Esophagus muscularis mucosa (tissue), 4 donors: ENCODE data around the gene NDUFAF5. TPM values are rescaled to one million over a fixed set of nuclear protein-coding genes. Genes with fewer than 3 reads are reported as not detected.
A peak's percentile ranks its signal among the peaks of the same experiment; 100 is the strongest.

Experiments used
- DNase-seq: peaks from one replicate; pipeline ENCODE4 v3.0.0-alpha.2; 2017; ENCODE audit errors: extremely low spot score
- H3K27ac ChIP-seq, 4 donors: fragments of 200-600 bp; sonication (generic); replicated peaks in 1 of 4; 1 replicate in 3 of 4; 2 replicates in 1 of 4; pipeline ENCODE4 v1.5.1; 2016 to 2019; ENCODE audit warnings: mild to moderate bottlenecking in 1 of 4
- H3K27me3 ChIP-seq, 4 donors: fragments of 200-600 bp; sonication (generic); one replicate each; pipeline versions ENCODE4 v1.5.1 to v1.6.0; 2016 to 2019
- H3K36me3 ChIP-seq, 4 donors: fragments of 200-600 bp; sonication (generic); one replicate each; pipeline ENCODE4 v1.5.1; 2016 to 2019
- H3K4me1 ChIP-seq, 4 donors: fragments of 200-600 bp; sonication (generic); one replicate each; pipeline ENCODE4 v1.5.1; 2016 to 2019
- H3K4me3 ChIP-seq, 4 donors: fragments of 200-600 bp; sonication (generic); 1 replicate in 2 of 4; 2 replicates in 2 of 4; pipeline ENCODE4 v1.5.1; 2016 to 2019; ENCODE audit warnings: mild to moderate bottlenecking in 4 of 4, moderate library complexity in 1 of 4
- H3K9me3 ChIP-seq, 4 donors: fragments of 200-600 bp; sonication (generic); 1 replicate in 3 of 4; 2 replicates in 1 of 4; pipeline ENCODE4 v1.5.1; 2016 to 2019
- CTCF ChIP-seq, 3 experiments: fragments of 200-600 bp in 2 of 3; fragments of 450-650 bp in 1 of 3; sonication (generic) in 2 of 3; IDR thresholded peaks; one replicate each; pipeline ENCODE4 v1.5.1; 2017 to 2019; ENCODE audit warnings: antibody characterized with exemption in 3 of 3, mild to moderate bottlenecking in 2 of 3, moderate library complexity in 1 of 3
- EP300 ChIP-seq: sonication (generic); formaldehyde crosslinking; IDR thresholded peaks from one replicate; pipeline ENCODE4 v1.6.1; 2017; ENCODE audit warnings: antibody characterized with exemption
- POLR2A ChIP-seq: fragments of 450-650 bp; IDR thresholded peaks from one replicate; pipeline ENCODE4 v1.6.1; 2017; ENCODE audit warnings: antibody characterized with exemption, moderate library complexity, mild to moderate bottlenecking, low read depth
- POLR2AphosphoS5 ChIP-seq, 2 donors: sonication (generic); formaldehyde crosslinking; IDR thresholded peaks; one replicate each; pipeline ENCODE4 v1.6.1; 2017; ENCODE audit warnings: antibody characterized with exemption in 2 of 2
- WGBS: methylation state at CpG from one replicate; pipeline ENCODE4 v1.1.5; 2018; 5-methylcytosine and 5-hydroxymethylcytosine counted together
- intact Hi-C: fragments of 100-400 bp; cut with DNase I; formaldehyde crosslinking; loops from one replicate; pipeline ENCODE4 v1.15.1; 2023
- total RNA-seq, 4 donors: library from RNA; depleted of rRNA; stranded (reverse); fragments of >200 nt; gene quantifications; one replicate each; pipeline versions ENCODE4 v1.1.0 to v1.2.1, GENCODE V29; 2016

Gene NDUFAF5
- total RNA-seq, 4 donors from 2014 or later, result 11.9 to 23.3 (median 19.1) TPM

- no peak overlapping the region for H3K4me3 ChIP-seq
These were observed 77.4 kb downstream of the NDUFAF5 start for GRCh38 chr20:13862245-13862644.

GRCh38 chr20:13863244-13863643 is 78.4 kb downstream of the NDUFAF5 start:
- intact Hi-C loops, result no loop called here

More at GRCh38 chr20:13862245-13862644, 77.4 kb downstream of the NDUFAF5 start:
- intact Hi-C loops, result no loop called here
- WGBS, result 86% methylated on average over 2 of the region's 2 CpGs
- Histone ChIP-seq H3K36me3 (no peaks in the 10 kb centered on the region), H3K4me1 (peaks cover 0 to 43% (median 34%) of the 10 kb centered on the region in 4 donors), H3K9me3 (no peaks in the 10 kb centered on the region), H3K27ac (no peak overlapping the region), H3K27me3 (no peaks in the 10 kb centered on the region)
- no peak for DNase-seq
- TF ChIP-seq EP300 (no peak), POLR2A (no peak), POLR2AphosphoS5 (IDR thresholded peaks at IDR 0.05) (no peak), CTCF (IDR thresholded peaks at IDR 0.05) (no peak)

GRCh38 chr20:13865156-13865555 is 80.3 kb downstream of the NDUFAF5 start:
- Histone ChIP-seq H3K4me1 (peaks cover 0 to 43% (median 35%) of the 10 kb centered on the region in 4 donors), H3K9me3 (no peaks in the 10 kb centered on the region), H3K27me3 (no peaks in the 10 kb centered on the region), H3K36me3 (no peaks in the 10 kb centered on the region), H3K27ac (peak overlapping the region; percentile 68 to 82 (median 80)), H3K4me3 (no peak overlapping the region)
- TF ChIP-seq CTCF (IDR thresholded peaks at IDR 0.05), result no peak
- no peak for TF ChIP-seq EP300
- TF ChIP-seq POLR2A, result no peak
- TF ChIP-seq POLR2AphosphoS5 (IDR thresholded peaks at IDR 0.05), result no peak
- intact Hi-C loops, result no loop called here
- peak; percentile 3 for DNase-seq
- WGBS, result 75% methylated on average over 2 of the region's 2 CpGs

More at GRCh38 chr20:13863244-13863643, 78.4 kb downstream of the NDUFAF5 start:
- Histone ChIP-seq H3K4me3 (no peak overlapping the region), H3K9me3 (no peaks in the 10 kb centered on the region), H3K4me1 (peaks cover 0 to 33% (median 26%) of the 10 kb centered on the region in 4 donors), H3K27ac (no peak overlapping the region), H3K36me3 (no peaks in the 10 kb centered on the region), H3K27me3 (no peaks in the 10 kb centered on the region)
- no peak for DNase-seq
- no peak for TF ChIP-seq CTCF (IDR thresholded peaks at IDR 0.05)
- 80% methylated on average over 1 of the region's 1 CpG for WGBS

- Histone ChIP-seq H3K27me3 (no peaks in the 10 kb centered on the region), H3K4me3 (no peak overlapping the region), H3K36me3 (no peaks in the 10 kb centered on the region), H3K4me1 (peaks cover 0 to 46% (median 36%) of the 10 kb centered on the region in 4 donors), H3K9me3 (no peaks in the 10 kb centered on the region), H3K27ac (peak overlapping the region; percentile 68 to 82 (median 80))
- no peak for TF ChIP-seq EP300
- peak in 1 of 2 donors; percentile 53 for TF ChIP-seq POLR2AphosphoS5 (IDR thresholded peaks at IDR 0.05)
- TF ChIP-seq POLR2A, result no peak
- 13% methylated on average over 5 of the region's 5 CpGs for WGBS
- intact Hi-C loops, result no loop called here
- peak; percentile 89 for DNase-seq
These were observed 81.0 kb downstream of the NDUFAF5 start for GRCh38 chr20:13865791-13866351.

- Histone ChIP-seq H3K27me3 (no peaks in the 10 kb centered on the region), H3K36me3 (no peaks in the 10 kb centered on the region), H3K9me3 (no peaks in the 10 kb centered on the region), H3K27ac (peak overlapping the region in 3 of 4 donors; percentile 43 to 80 (median 79)), H3K4me1 (peaks cover 0 to 46% (median 36%) of the 10 kb centered on the region in 4 donors), H3K4me3 (no peak overlapping the region)
- peak; percentile 64 for DNase-seq
- peak in 1 of 2 donors; percentile 39 for TF ChIP-seq POLR2AphosphoS5 (IDR thresholded peaks at IDR 0.05)
- no peak for TF ChIP-seq EP300
- TF ChIP-seq CTCF (IDR thresholded peaks at IDR 0.05), result no peak
- WGBS, result 56% methylated on average over 4 of the region's 4 CpGs
- intact Hi-C loops, result no loop called here
These were observed 83.5 kb downstream of the NDUFAF5 start for GRCh38 chr20:13868331-13868730.
